Transverse colon (tissue), 4 donors: Measurements from ENCODE around the gene GSTM5. TPM values are rescaled to one million over a fixed set of nuclear protein-coding genes. Genes with fewer than 3 reads are reported as not detected.

Experiments used
- DNase-seq: peaks from one replicate; pipeline ENCODE4 v3.0.0-alpha.2; 2019
- H3K27ac ChIP-seq, 4 donors: fragments of 200-600 bp; sonication (generic); 2 replicates each; pipeline ENCODE4 v1.5.1; 2016 to 2018; ENCODE audit warnings: inconsistent platforms in 4 of 4
- H3K27me3 ChIP-seq: fragments of 200-600 bp; sonication (generic); 2 replicates; pipeline ENCODE4 v1.5.1; 2017; ENCODE audit warnings: inconsistent platforms
- H3K36me3 ChIP-seq, 4 donors: fragments of 200-600 bp; sonication (generic); 2 replicates each; pipeline ENCODE4 v1.5.1; 2017 to 2019; ENCODE audit warnings: inconsistent platforms in 4 of 4
- H3K4me1 ChIP-seq, 4 donors: fragments of 200-600 bp; sonication (generic); 2 replicates each; pipeline ENCODE4 v1.5.1; 2017 to 2020; ENCODE audit warnings: inconsistent platforms in 4 of 4
- H3K4me3 ChIP-seq, 4 donors: fragments of 200-600 bp; sonication (generic); 1 replicate in 1 of 4; 2 replicates in 3 of 4; pipeline versions ENCODE4 v1.5.1 to v1.6.1; 2017 to 2019; ENCODE audit warnings: inconsistent platforms in 4 of 4
- H3K9me3 ChIP-seq, 2 donors: fragments of 200-600 bp; sonication (generic); 2 replicates each; pipeline ENCODE4 v1.5.1; 2017 to 2019; ENCODE audit warnings: inconsistent platforms in 2 of 2
- EP300 ChIP-seq: sonication (generic); formaldehyde crosslinking; IDR thresholded peaks from one replicate; pipeline ENCODE4 v1.6.1; 2017; ENCODE audit warnings: antibody characterized with exemption, low read depth
- POLR2A ChIP-seq: fragments of 450-650 bp; IDR thresholded peaks from one replicate; pipeline ENCODE4 v1.6.1; 2016; ENCODE audit warnings: antibody characterized with exemption, mild to moderate bottlenecking, moderate library complexity
- POLR2AphosphoS5 ChIP-seq, 3 donors: sonication (generic); formaldehyde crosslinking; IDR thresholded peaks; one replicate each; pipeline ENCODE4 v1.6.1; 2016; ENCODE audit warnings: antibody characterized with exemption in 3 of 3
- WGBS, 2 donors: methylation state at CpG; one replicate each; pipeline ENCODE4 v1.1.5; 2018; ENCODE audit warnings: low coverage in 1 of 2; 5-methylcytosine and 5-hydroxymethylcytosine counted together
- in situ Hi-C, 4 donors: fragments of 200-750 bp; cut with MboI; loops; one replicate each; pipeline versions ENCODE4 v1.15.0 to v1.15.1; 2017; ENCODE audit warnings: low sequenced_read_pairs in 3 of 4, low pct_ligation_motif_present in 1 of 4, low pct_unique_long_range_greater_than_20kb in 1 of 4
- intact Hi-C: fragments of 100-400 bp; cut with DNase I; formaldehyde crosslinking; loops from one replicate; pipeline ENCODE4 v1.15.1; 2023; ENCODE audit warnings: low total_unique reads
- total RNA-seq, 4 donors: library from RNA; depleted of rRNA; stranded (reverse); fragments of >200 nt; gene quantifications; one replicate each; pipeline ENCODE4 v1.1.0, GENCODE V29; 2016
- TF ChIP-seq, protein P1 (sequence below), 5 experiments: fragments of 200-600 bp in 3 of 5; fragments of 450-650 bp in 2 of 5; sonication (generic) in 3 of 5; IDR thresholded peaks; 1 replicate in 2 of 5; 2 replicates in 3 of 5; pipeline ENCODE4 v1.5.1; 2016 to 2017; ENCODE audit warnings: antibody characterized with exemption in 5 of 5, inconsistent platforms in 3 of 5, mild to moderate bottlenecking in 2 of 5, moderate library complexity in 1 of 5

Gene GSTM5
- total RNA-seq, 4 donors from 2014 or later, result 1.2 to 1.4 TPM; not detected in 2

DNA sequence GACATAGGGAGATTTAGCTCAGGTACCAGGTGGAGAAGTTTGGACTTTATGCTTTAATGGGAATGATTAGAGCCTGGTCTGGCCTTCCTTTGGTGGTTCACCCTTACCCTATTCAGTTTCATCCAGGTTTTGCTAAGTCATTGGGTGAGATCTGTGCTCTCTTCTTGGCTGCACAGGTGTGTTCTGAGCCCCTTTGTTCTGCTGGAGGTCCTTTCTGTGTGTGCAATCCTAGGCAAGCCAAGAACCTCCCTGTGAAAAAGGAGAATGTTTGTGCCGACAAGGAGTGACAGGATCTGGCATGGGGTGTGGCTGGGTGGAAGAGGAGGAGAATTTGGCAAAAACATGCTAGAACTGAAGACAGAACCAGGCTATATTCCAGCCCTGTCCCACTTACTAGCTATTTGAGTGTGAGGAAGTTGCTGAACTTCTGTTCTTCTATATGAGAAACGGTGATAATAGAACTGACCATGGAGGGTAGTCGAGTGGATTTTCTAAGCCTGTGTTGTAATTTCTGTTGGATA is 4.6 kb downstream of the GSTM5 start:
- in situ Hi-C loops, result no loop called here

DNA sequence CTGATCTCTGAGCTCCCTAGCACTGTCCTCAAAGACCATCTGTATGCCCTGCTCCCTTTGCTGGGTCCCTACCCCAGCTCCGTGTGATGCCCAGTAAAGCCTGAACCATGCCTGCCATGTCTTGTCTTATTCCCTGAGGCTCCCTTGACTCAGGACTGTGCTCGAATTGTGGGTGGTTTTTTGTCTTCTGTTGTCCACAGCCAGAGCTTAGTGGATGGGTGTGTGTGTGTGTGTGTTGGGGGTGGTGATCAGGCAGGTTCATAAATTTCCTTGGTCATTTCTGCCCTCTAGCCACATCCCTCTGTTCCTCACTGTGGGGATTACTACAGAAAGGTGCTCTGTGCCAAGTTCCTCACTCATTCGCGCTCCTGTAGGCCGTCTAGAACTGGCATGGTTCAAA is 5.7 kb downstream of the GSTM5 start:
- intact Hi-C loops (no loop called here), in situ Hi-C loops (no loop called here)

More for the DNA sequence above, 4.6 kb downstream of the GSTM5 start:
- Histone ChIP-seq H3K36me3 (no peaks in the 10 kb centered on the region), H3K9me3 (no peaks in the 10 kb centered on the region), H3K27me3 (no peaks in the 10 kb centered on the region), H3K4me3 (no peak overlapping the region), H3K27ac (no peak overlapping the region), H3K4me1 (no peaks in the 10 kb centered on the region)
- 70 to 86% methylated on average over 2 to 3 of the region's 3 CpGs for WGBS, 2 donors
- intact Hi-C loops, result no loop called here
- no peak for DNase-seq
- TF ChIP-seq EP300, result no peak
- TF ChIP-seq, protein P1, sequence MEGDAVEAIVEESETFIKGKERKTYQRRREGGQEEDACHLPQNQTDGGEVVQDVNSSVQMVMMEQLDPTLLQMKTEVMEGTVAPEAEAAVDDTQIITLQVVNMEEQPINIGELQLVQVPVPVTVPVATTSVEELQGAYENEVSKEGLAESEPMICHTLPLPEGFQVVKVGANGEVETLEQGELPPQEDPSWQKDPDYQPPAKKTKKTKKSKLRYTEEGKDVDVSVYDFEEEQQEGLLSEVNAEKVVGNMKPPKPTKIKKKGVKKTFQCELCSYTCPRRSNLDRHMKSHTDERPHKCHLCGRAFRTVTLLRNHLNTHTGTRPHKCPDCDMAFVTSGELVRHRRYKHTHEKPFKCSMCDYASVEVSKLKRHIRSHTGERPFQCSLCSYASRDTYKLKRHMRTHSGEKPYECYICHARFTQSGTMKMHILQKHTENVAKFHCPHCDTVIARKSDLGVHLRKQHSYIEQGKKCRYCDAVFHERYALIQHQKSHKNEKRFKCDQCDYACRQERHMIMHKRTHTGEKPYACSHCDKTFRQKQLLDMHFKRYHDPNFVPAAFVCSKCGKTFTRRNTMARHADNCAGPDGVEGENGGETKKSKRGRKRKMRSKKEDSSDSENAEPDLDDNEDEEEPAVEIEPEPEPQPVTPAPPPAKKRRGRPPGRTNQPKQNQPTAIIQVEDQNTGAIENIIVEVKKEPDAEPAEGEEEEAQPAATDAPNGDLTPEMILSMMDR (IDR thresholded peaks at IDR 0.05), result no peak
- TF ChIP-seq POLR2AphosphoS5 (IDR thresholded peaks at IDR 0.05), result no peak
- TF ChIP-seq POLR2A, result no peak

DNA sequence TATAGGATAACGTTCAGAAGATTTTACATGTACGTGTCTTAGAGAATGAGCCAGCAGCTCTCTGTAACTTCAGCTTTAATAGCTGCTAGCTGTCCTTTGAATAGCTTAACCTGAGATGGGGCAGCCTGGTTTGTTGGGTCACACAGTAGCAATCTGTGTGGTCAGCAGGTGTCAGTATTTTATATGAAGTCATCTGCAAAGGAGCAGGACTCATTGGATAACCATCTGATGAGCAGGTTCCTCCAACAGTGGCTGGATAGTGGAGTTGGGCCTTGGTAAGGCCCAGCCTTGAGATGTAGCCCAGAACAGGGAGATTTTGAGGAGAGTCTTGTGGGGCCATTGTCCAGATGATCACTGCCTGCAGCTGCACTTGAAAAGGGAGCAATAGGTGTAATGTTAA is 6.4 kb downstream of the GSTM5 start:
- 60 to 80% methylated on average over 1 to 2 of the region's 2 CpGs for WGBS, 2 donors
- H3K4me3 ChIP-seq, result no peak overlapping the region
- peaks cover 0 to 4% (median under 1%) of the 10 kb centered on the region in 4 donors for H3K4me1 ChIP-seq
- H3K36me3 ChIP-seq, result no peaks in the 10 kb centered on the region
- no peak overlapping the region for H3K27ac ChIP-seq
- intact Hi-C loops, result no loop called here
- DNase-seq, result no peak
- in situ Hi-C loops, result no loop called here
- no peaks in the 10 kb centered on the region for H3K9me3 ChIP-seq
- TF ChIP-seq, protein P1 (IDR thresholded peaks at IDR 0.05), result peak in 4 of 5 experiments; percentile 18 to 44 (median 30)
- TF ChIP-seq POLR2A, result no peak
- no peaks in the 10 kb centered on the region for H3K27me3 ChIP-seq

More for the DNA sequence above, 5.7 kb downstream of the GSTM5 start:
- no peak for DNase-seq
- Histone ChIP-seq H3K27me3 (no peaks in the 10 kb centered on the region), H3K9me3 (no peaks in the 10 kb centered on the region), H3K4me1 (no peaks in the 10 kb centered on the region), H3K36me3 (no peaks in the 10 kb centered on the region), H3K4me3 (no peak overlapping the region), H3K27ac (no peak overlapping the region)
- TF ChIP-seq, protein P1 (IDR thresholded peaks at IDR 0.05), result no peak
- TF ChIP-seq POLR2A, result no peak
- TF ChIP-seq POLR2AphosphoS5 (IDR thresholded peaks at IDR 0.05), result no peak
- no peak for TF ChIP-seq EP300
- WGBS, 2 donors, result 76 to 89% methylated on average over 2 to 5 of the region's 5 CpGs

DNA sequence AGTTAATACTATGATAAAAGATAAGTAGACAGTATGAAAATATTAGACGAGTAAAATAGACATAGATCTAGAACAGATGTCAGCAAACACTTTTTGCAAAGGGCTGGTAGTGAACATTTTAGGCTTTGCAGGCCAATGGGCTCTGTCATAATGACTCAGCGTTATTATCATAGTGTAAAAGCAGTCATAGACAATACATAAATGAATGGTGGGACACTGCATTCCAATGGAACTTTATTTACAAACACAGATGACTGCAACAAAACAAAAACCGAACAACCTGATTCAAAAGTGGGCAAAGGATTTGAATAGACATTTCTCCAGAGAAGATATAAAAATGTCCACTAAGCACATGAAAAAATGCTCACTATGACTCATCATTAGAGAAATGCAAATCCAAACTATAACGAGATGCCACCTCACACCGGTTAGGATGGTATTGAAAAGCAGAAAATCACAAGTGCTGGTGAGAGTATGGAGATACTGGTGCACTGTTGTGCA is 7.3 kb downstream of the GSTM5 start:
- 65 to 68% methylated on average over 5 of the region's 5 CpGs for WGBS, 2 donors
- no peak for DNase-seq
- intact Hi-C loops (no loop called here), in situ Hi-C loops (no loop called here)
- H3K27me3 ChIP-seq, result no peaks in the 10 kb centered on the region
- H3K4me1 ChIP-seq, result peaks cover 0 to 4% (median under 1%) of the 10 kb centered on the region in 4 donors
- TF ChIP-seq, protein P1 (IDR thresholded peaks at IDR 0.05), result no peak
- TF ChIP-seq POLR2AphosphoS5 (IDR thresholded peaks at IDR 0.05) (no peak), EP300 (no peak), POLR2A (no peak)
- no peaks in the 10 kb centered on the region for H3K9me3 ChIP-seq
- no peak overlapping the region for H3K4me3 ChIP-seq
- no peaks in the 10 kb centered on the region for H3K36me3 ChIP-seq
- no peak overlapping the region for H3K27ac ChIP-seq
